Upper lobe of left lung (tissue), 4 donors: ENCODE data around the gene AP5Z1.

Experiments
- POLR2A ChIP-seq, 4 donors: fragments of 450-650 bp; IDR thresholded peaks; one replicate each; pipeline ENCODE4 v1.5.1; 2016 to 2017; ENCODE audit warnings: antibody characterized with exemption in 4 of 4, mild to moderate bottlenecking in 2 of 4
- TF ChIP-seq, protein P1 (sequence below), 6 experiments: fragments of 450-650 bp in 4 of 6; fragments of 200-600 bp in 2 of 6; sonication (generic) in 2 of 6; IDR thresholded peaks; one replicate each; pipeline ENCODE4 v1.5.1; 2016 to 2019; ENCODE audit warnings: antibody characterized with exemption in 6 of 6

DNA sequence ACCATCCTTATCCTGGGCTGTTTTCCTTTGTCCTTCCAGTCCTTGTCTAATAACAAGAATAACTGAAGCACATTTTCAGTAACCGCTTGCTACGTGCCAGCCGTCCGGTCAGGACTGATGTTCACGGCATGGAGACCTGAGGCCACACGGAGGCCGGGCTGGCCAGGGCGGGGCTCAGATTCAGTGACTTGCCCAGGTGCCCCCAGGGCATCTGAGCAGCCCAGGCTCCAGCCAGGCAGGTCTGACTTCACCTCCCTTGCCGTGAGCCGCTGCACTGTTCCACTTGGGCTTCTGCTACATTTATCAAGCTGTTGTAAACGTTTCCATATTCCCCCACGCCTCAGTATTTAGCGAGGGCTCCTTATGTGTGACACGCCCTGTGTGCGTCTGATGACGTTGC lies 43.6 kb upstream of the AP5Z1 start:
- TF ChIP-seq, protein P1, sequence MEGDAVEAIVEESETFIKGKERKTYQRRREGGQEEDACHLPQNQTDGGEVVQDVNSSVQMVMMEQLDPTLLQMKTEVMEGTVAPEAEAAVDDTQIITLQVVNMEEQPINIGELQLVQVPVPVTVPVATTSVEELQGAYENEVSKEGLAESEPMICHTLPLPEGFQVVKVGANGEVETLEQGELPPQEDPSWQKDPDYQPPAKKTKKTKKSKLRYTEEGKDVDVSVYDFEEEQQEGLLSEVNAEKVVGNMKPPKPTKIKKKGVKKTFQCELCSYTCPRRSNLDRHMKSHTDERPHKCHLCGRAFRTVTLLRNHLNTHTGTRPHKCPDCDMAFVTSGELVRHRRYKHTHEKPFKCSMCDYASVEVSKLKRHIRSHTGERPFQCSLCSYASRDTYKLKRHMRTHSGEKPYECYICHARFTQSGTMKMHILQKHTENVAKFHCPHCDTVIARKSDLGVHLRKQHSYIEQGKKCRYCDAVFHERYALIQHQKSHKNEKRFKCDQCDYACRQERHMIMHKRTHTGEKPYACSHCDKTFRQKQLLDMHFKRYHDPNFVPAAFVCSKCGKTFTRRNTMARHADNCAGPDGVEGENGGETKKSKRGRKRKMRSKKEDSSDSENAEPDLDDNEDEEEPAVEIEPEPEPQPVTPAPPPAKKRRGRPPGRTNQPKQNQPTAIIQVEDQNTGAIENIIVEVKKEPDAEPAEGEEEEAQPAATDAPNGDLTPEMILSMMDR (IDR thresholded peaks at IDR 0.05): no peak
- no peak for TF ChIP-seq POLR2A (IDR thresholded peaks at IDR 0.05)
